HS-5 (cell line): ENCODE measurements around the gene CRAMP1.
A peak's percentile ranks its signal among the peaks of the same experiment; 100 is the strongest.

ENCODE experiments used
- DNase-seq: peaks from one replicate; pipeline ENCODE4 v3.0.0-alpha.2; 2012; ENCODE audit warnings: low read depth

Gene CRAMP1

DNA sequence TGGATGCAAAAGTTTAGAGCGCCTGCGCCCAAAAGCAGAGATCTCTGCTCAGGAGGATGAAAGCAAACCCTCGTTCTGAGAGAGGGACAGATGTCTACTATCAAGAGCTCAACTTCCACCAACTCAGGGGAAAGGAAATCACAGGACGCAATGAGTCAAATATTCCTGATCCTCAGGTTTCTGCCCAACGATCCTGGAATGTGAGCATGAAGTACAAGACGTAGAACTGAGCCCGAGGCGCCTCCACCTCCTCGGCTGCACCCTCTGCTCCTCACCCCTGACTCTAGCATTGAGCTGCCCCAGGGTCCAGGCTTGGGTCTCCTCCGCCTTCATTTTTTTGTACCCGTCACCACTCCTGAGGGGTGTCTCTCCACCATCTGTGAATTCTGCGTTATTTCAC is 15.6 kb upstream of the CRAMP1 start:
- no peak for DNase-seq

- DNase-seq = no peak
Observed at GRCh38 chr16:1597154-1597553, 15.0 kb upstream of the CRAMP1 start.

DNA sequence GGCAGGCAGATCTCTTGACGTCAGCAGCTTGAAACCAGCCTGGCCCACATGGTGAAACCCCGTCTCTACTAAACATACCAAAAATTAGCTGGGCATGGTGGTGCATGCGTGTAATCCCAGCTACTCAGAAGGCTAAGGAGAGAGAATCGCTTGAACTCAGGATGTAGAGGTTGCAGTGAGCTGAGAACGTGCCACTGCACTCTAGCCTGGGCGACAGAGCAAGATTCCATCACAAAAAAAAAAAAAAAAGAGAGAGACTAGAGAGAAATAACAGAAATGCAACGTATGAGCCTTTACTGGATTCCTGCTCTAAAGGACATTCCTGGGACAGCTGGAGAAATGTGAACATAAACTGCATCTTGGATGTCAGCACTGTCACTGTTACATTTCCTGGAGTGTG is 11.1 kb upstream of the CRAMP1 start:
- no peak for DNase-seq

GRCh38 chr16:1601489-1601888 is 10.7 kb upstream of the CRAMP1 start:
- DNase-seq = no peak

DNA sequence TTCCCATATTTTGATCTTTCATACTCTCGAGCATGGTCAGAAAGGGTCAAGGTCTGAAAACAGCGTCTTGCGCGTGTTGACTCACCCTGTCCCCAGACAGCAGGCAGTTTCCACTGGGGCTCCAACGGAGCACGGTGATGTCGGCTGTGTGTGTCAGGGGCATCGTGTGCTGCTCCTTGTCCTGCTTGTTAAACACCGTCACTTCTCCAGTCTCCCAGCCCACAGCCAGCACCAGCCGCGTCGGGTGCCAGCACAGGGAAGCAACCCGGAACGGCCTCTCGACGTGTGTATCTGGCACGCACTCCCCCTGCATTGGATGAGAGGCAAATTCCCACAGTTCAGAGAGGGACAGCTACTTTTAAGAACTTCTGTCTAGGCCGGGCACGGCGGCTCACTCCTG is 9.9 kb upstream of the CRAMP1 start:
- DNase-seq = no peak

- DNase-seq = no peak
Observed at GRCh38 chr16:1606774-1607173, 5.4 kb upstream of the CRAMP1 start.

DNA sequence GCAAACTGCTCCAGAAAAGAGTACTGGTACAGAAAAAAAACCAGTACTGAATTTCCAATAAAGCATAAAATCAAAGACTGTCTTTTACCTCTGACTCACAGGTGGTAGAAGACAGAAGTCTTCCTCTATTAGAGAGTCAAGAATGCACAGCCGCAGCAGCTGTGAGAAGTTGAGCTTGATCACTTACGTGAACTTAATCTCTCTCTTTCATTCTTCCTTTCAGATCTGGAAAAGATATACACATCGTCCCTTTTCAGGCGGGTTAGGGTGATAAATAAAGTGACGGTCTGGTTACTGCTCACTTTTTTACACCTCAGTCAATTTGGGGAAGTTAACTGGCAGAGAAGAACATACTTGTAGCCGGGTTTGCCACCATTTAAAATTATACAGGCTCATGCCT is 4.2 kb upstream of the CRAMP1 start:
- DNase-seq = no peak

GRCh38 chr16:1610071-1610898 is 1.9 kb upstream of the CRAMP1 start:
- peak; percentile 54 for DNase-seq

DNA sequence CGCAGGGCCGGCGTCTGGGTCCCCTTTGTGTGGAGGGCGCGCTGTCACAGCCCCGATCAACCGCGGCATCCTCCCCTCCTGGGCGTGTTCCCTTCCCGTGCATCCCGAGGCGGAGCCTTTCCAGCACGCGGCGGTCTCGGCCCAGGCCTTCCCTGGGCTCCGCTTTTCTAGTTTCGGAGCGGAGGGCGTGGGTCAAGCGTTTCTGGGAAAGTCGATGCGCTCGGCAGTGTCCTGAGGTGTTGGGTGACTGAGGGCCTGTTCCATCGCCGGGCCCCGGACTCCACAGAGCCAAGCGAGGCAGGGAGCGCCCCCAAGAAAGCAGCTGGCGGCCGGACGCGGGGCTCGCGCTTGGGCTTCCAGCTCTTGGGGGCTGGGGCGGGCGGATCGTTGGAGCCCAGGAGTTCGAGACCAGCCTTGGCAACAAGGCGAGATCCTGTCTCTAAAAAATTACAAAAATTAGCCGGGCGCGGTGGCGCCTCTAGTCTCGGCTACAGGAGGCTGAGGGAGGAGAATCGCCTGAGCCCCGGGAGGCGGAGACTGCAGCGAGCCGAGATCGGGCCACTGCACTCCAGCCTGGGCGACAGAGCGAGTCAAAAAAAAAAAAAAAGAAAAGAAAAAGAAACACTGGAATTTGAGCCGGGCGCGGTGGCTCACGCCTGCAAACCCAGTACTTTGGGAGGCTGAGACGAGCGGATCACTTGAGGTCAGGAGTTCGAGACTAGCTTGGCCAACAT is 1.1 kb upstream of the CRAMP1 start:
- DNase-seq = no peak

DNA sequence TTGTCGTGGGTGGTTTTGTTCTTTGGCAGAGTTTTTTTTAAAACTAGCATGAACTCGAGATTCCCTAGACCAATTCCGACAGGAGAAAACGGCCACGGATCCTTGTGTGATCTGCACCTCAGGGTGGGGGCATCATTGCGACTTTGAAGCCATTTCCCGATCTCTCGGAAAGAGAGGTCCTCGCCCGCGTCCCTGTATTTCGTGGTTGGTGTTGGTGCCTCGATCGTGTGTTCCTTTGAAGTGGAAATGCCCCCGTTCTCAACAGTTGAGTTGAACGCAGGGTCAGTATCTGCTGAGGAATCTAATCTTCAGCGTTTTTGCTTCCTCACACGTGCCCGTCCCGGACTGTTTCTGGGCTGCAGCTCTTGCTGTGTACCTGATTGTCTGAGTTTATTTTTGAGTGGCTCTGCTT is 1.1 kb downstream of the CRAMP1 start:
- no peak for DNase-seq

DNA sequence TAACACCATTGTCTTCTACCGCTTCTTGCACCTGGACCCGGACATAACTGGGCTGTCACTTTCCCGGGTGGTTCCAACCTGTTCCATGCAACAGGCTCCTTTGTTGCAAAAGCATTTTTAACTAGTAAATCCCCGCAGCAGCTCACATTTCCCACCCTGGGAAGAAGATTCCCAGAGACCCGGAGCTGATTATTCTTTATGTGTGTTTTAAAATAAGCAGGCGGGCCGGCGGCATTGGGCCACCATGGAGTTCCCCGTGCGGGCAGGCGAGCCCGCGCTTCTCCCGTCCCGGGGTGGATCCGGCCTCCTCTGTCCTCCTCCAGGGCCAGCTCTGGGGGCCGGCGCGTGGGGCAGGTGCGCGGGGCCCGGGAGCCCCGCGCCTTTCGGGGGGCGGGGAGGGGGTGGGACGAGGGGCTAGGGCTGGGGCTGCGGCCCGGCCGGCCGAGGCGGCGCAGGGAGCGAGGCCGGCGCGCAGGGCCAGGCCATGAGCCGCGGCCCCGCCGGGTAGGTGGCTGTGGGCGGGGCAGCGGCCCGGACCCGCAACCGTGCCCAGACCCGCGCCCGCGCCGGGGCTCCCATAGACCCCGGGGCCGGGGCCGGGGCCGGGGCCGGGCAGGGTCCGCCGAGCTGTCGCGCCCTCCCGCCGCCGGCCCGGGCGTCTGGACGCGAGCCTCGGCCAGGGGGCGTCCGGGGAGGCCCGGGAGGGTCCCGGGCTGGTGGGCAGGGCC is 1.7 kb downstream of the CRAMP1 start:
- DNase-seq = no peak

GRCh38 chr16:1614456-1615102 is 2.4 kb downstream of the CRAMP1 start:
- no peak for DNase-seq

DNA sequence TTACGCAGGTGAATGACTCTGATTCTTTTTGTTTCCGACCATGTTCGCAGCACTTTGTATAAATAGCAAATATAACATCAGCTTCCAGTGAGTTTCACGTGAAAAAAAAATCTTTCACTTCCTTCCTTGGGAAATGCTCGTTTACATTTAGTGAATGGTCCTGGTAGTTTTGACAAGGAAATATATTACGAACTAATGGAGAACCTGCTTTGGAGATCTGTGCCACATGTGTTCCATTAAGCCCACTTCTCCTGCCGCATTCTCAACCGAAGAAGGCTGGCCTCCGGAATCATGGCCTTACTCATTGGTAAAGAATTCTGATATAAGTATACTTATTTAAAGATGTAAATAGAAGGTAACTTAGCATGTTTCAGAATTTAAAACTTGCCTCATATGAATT is 3.6 kb downstream of the CRAMP1 start:
- DNase-seq = no peak

GRCh38 chr16:1619976-1620375 is 7.8 kb downstream of the CRAMP1 start:
- DNase-seq = no peak

GRCh38 chr16:1620391-1620790 is 8.2 kb downstream of the CRAMP1 start:
- no peak for DNase-seq

- no peak for DNase-seq
Observed at GRCh38 chr16:1621851-1622250, 9.7 kb downstream of the CRAMP1 start.

- no peak for DNase-seq
Observed at GRCh38 chr16:1626327-1626726, 14.2 kb downstream of the CRAMP1 start.

GRCh38 chr16:1626776-1627175 is 14.6 kb downstream of the CRAMP1 start:
- DNase-seq = no peak

- DNase-seq = no peak
Observed at GRCh38 chr16:1630450-1631213, 18.5 kb downstream of the CRAMP1 start.

DNA sequence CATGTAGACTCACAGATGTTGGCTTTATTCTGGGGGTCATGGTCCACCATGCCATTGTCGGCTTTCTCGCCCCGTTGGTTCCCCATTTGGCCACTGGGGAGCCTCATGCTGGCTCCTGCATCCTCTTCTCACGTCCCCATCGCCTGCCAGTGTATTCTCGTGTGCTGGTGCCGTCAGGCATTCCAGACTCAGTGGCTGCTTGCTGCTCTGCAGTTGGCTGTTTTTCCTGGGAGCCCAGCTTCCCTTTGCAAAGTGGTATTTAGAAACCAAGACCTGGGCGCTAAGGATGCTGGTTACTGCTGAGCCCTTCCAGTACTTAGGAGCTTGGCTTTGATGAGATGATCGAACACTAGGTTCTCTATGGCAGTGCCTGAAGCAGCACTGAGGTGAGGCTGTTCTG is 19.1 kb downstream of the CRAMP1 start:
- DNase-seq = no peak

GRCh38 chr16:1631931-1632637 is 19.9 kb downstream of the CRAMP1 start:
- no peak for DNase-seq
